CD4-positive, alpha-beta T cell treated with Interleukin-6 at 100 ng/mL for 8 hours (primary cell): ENCODE measurements around the gene ANKRD34B.

Source experiments
- DNase-seq: peaks from one replicate; pipeline ENCODE4 v3.0.0-alpha.2; 2020; ENCODE audit warnings: mixed read lengths, low spot score

The ANKRD34B gene

DNA sequence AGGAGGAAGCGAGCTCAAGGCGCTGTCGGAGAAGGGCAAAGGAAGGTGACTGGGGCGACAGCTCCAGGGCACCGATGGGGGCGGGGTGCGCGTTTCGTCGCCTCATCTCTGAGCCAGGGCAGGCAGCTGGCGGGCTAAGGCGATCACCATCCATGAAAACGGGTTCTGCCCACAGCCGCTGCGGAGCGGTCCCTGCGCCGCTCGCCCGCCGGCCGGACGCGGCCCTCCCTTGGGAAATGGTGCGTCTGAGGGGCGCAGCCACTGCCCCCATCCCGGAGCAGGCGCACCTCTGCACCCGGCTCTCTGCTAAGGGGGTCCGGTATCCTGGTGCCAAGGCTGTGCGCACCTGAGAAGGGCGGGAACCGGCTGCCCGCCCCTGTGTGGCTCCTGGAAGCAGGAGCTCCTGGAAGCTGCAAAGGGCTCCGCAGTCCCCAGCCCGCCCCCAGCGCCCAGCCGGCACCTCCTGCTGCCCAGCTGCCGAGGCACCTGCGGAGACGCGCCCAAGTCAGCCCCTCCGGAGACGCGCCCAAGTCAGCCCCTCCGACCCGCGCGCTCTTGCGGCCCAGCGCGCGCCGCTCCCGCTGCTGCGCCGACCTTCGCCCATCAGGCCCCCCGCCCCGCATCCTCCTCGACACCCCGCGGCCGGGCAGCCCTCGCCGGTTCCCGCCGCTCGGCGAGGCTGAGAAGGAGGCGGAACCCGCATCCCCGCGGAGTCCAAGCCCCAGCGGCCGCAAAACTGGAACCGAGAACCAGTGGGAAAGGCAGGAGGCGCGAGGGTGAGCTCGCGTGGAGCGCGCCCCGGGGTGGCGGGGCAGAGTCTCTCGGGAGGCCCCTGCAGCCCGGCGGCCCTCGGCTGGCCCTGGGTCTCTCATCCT lies 757 bp downstream of the ANKRD34B start:
- DNase-seq: no peak

DNA sequence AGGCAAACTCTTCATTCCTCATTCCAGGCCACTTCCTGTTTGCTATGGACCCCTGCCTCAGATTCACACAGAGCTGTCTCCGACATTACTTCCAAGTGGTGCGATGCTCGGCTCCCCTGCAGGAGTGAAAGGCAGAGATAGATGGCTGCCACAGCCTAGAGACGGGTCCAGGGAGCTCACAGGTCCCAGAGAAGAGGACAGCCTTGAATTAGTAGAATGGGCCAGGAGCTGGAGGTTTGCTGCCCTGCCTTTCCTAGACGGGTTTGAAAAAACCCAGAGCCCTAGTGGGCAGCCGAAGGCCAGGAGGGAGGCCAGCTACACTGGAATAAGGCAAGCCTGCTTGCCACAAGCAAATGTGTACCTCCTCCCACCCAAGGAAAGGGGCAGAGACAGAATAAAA lies 1.8 kb downstream of the ANKRD34B start:
- no peak for DNase-seq

DNA sequence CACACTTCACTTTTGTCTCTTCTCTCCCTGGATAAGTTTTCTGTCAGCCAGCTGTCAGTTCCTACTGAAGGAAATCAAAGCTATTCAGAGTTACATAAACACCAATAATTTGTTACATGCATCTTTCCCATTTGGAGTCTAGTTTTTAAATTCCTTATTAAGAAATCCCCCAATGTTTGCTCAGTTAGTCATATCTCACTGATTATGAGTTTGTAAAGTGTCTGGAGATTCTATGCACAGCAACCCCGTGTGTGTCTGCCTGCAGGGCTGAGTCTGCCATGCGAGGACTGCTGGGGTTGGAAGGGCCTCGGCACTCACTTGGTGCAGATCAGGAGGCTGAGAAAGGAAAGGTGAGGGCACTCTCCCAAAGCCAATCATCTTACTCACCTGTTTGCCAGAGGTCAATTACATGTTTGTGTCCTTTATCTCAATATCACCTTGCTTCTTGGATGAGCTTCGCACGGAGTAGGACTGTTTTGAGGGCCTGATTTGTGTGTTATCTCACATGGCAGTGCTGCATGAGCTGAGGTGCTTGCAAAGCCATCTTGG lies 3.3 kb downstream of the ANKRD34B start:
- no peak for DNase-seq

DNA sequence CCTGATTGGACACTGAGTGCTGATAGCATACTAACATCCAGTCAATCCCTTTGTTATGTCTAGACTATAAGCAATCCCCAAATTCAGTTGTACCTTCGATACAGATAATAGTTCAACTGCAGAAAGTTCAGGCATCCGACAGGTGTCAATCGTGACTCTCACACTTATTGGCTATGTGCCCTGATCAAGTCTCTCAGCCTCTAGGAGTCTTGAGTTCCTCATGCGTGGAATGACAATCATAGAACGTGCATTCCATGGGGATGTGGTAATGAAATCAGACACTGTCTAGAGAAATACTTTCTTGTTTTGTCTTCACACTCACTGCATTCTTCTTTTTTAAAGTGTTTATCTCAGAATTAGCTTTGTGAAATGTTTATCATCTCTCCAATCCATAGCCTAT lies 4.8 kb downstream of the ANKRD34B start:
- no peak for DNase-seq

- no peak for DNase-seq
These were observed 10.8 kb downstream of the ANKRD34B start for GRCh38 chr5:80559244-80559643.

DNA sequence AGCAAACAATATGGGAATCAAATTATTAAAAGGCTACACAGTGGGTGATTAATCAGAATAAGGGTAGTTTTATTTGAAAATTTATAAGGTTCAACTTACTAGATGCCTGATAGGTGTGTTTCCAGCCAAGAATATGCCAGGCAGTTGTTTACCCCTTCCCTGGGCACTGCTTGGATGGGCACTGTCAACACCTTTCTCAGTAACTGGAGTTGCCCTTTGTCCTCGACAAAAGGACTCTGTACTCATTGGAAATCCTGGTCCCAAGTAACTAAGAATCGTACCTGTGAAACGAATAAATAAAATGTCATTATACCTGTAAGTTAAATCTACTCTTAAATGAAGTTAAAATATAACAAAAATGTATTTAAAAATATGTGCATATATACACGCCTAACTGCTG lies 15.0 kb downstream of the ANKRD34B start:
- DNase-seq: no peak

DNA sequence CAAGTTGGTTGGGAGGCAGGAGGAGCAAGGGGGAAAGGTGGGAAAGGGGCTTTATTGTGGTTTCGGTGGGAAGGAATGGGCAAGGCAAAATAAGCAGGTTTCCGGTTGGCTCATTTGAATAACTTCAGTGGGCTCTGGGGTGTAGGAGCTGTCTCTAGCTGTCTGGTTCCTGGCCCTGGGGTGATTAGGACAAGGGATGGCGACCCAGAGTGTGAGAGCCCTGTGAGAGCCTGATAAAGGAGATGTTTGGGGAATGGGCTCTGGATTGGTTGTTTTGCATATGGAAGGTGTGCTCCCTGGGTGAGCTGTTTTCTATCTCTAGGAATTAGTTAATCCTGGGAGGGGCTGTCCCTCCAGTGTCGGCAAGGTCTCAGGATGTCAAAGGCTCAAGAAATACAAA lies 15.4 kb downstream of the ANKRD34B start:
- no peak for DNase-seq

DNA sequence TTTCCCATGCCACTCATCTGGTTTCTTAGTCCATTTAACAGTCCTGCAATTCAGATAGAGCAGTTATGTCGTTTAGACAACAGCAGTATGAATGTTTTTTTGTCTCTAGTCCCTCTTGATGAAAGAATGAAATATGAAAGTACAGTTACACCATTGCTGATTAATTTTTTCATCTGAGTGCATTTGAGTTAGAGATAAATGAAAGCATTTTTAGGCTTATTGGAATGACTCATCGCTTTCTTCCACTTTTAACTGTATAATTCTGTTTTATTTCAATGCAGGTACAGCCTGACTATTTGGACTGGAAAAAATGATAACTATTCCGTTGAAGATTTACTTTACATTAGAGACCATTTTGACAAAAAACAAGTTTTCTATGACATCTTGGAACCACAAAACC lies 28.7 kb downstream of the ANKRD34B start:
- no peak for DNase-seq

GRCh38 chr5:80540691-80541090 lies 29.4 kb downstream of the ANKRD34B start:
- no peak for DNase-seq

GRCh38 chr5:80516826-80517225 lies 53.3 kb downstream of the ANKRD34B start:
- DNase-seq: no peak

GRCh38 chr5:80509362-80509761 lies 60.7 kb downstream of the ANKRD34B start:
- no peak for DNase-seq

GRCh38 chr5:80508844-80509243 lies 61.2 kb downstream of the ANKRD34B start:
- no peak for DNase-seq

DNA sequence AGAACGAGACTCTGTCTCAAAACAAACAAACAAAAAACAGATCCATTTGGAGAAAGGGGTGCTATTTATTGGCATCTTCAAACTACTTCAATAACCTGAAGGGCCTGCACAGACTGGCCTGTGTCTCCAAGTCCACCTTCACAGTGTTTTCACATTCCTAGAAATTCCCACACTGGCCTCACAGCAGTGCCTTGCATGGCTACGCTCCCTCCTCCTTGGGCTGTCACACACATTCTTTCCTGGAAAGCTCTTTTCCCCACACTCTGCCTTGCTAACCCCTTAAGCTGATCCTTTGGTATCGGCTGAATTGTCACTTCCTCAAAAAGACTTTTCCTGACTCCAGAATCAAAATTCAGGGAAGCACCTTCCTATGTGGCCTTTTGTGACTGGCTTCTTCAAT lies 62.4 kb downstream of the ANKRD34B start:
- no peak for DNase-seq
